HEK293 (cell line): ENCODE measurements around the gene CLVS2.

Experiments used
- CTCF ChIA-PET: fragments of 350-600 bp; formaldehyde crosslinking; extraction: SDS; loops from one replicate; lab custom pipeline; 2021; ENCODE audit warnings: antibody characterized with exemption; lab: Yijun Ruan, JAX
- POLR2A ChIA-PET: fragments of 300-600 bp; formaldehyde crosslinking; extraction: SDS; loops from one replicate; lab custom pipeline; 2020; ENCODE audit warnings: antibody characterized with exemption, inconsistent platforms; lab: Yijun Ruan, JAX
- H3K27ac ChIP-seq: fragments of 200-500 bp; sonication (Bioruptor generic); 2 replicates; pipeline ENCODE4 v1.5.1; 2014; ENCODE audit warnings: low read depth, low read length, control low read depth, inconsistent platforms; ENCODE audit errors: extremely low read depth
- H3K36me3 ChIP-seq, 2 experiments: fragments of 200-500 bp in 1 of 2; sonication (Bioruptor generic) in 1 of 2; 1 replicate in 1 of 2; 2 replicates in 1 of 2; pipeline ENCODE4 v1.5.1; 2014 to 2017; ENCODE audit warnings: inconsistent platforms in 2 of 2, low read length in 2 of 2; ENCODE audit not compliant: control insufficient read depth in 2 of 2, insufficient read depth in 1 of 2
- H3K4me1 ChIP-seq: fragments of 200-500 bp; sonication (Bioruptor generic); 2 replicates; pipeline ENCODE4 v1.5.1; 2014; ENCODE audit warnings: mild to moderate bottlenecking, low read length, inconsistent platforms; ENCODE audit not compliant: control insufficient read depth, insufficient read depth
- H3K4me3 ChIP-seq: 2 replicates; pipeline ENCODE4 v1.5.1; 2011; ENCODE audit warnings: low read depth, mild to moderate bottlenecking, control low read depth, low read length, moderate library complexity
- H3K9me3 ChIP-seq: fragments of 200-500 bp; sonication (Bioruptor generic); 2 replicates; pipeline ENCODE4 v1.5.1; 2014; ENCODE audit warnings: low read depth, low read length, inconsistent platforms; ENCODE audit not compliant: control insufficient read depth, insufficient read depth
- HIC1 ChIP-seq: fragments of 450-650 bp; formaldehyde crosslinking; IDR thresholded peaks from 2 replicates; pipeline ENCODE4 v1.5.1; 2016; ENCODE audit warnings: missing biosample characterization, missing genetic modification characterization
- IKZF3 ChIP-seq: fragments of 450-650 bp; IDR thresholded peaks from 2 replicates; pipeline ENCODE4 v1.5.0; 2018; ENCODE audit warnings: missing biosample characterization, mild to moderate bottlenecking, missing genetic modification characterization, moderate library complexity
- KLF7 ChIP-seq: fragments of 450-650 bp; formaldehyde crosslinking; IDR thresholded peaks from 2 replicates; pipeline ENCODE4 v1.5.1; 2016; ENCODE audit warnings: missing biosample characterization, missing genetic modification characterization, borderline replicate concordance
- KLF8 ChIP-seq: fragments of 450-650 bp; formaldehyde crosslinking; IDR thresholded peaks from 2 replicates; pipeline ENCODE4 v1.5.1; 2016; ENCODE audit warnings: missing biosample characterization, missing genetic modification characterization
- KLF9 ChIP-seq: fragments of 450-650 bp; formaldehyde crosslinking; IDR thresholded peaks from 2 replicates; pipeline ENCODE4 v1.5.1; 2016; ENCODE audit warnings: missing biosample characterization, missing genetic modification characterization, low read depth
- RBAK ChIP-seq: fragments of 450-650 bp; formaldehyde crosslinking; IDR thresholded peaks from 2 replicates; pipeline ENCODE4 v1.5.1; 2016; ENCODE audit warnings: missing biosample characterization, missing genetic modification characterization
- SP7 ChIP-seq: fragments of 450-650 bp; formaldehyde crosslinking; IDR thresholded peaks from 2 replicates; pipeline ENCODE4 v1.5.1; 2016; ENCODE audit warnings: missing biosample characterization, missing genetic modification characterization
- TRIM28 ChIP-seq: IDR thresholded peaks from 2 replicates; pipeline ENCODE4 v1.6.1; 2011; ENCODE audit warnings: low read length, control low read depth, borderline replicate concordance
- ZBTB26 ChIP-seq: fragments of 450-650 bp; formaldehyde crosslinking; optimal IDR thresholded peaks from 2 replicates; pipeline ENCODE3; 2016; ENCODE audit warnings: missing biosample characterization, mild to moderate bottlenecking, missing genetic modification characterization
- ZFHX2 ChIP-seq: fragments of 450-650 bp; formaldehyde crosslinking; conservative IDR thresholded peaks from 2 replicates; pipeline ENCODE4 v1.5.1; 2016; ENCODE audit warnings: missing biosample characterization, missing genetic modification characterization
- ZIC2 ChIP-seq: fragments of 450-650 bp; formaldehyde crosslinking; IDR thresholded peaks from 2 replicates; pipeline ENCODE4 v1.5.1; 2016; ENCODE audit warnings: missing biosample characterization, missing genetic modification characterization
- ZNF10 ChIP-seq: fragments of 450-650 bp; formaldehyde crosslinking; IDR thresholded peaks from 2 replicates; pipeline ENCODE4 v1.5.1; 2017; ENCODE audit warnings: missing biosample characterization, missing genetic modification characterization
- ZNF169 ChIP-seq: fragments of 450-650 bp; formaldehyde crosslinking; IDR thresholded peaks from 2 replicates; pipeline ENCODE4 v1.5.1; 2016; ENCODE audit warnings: missing biosample characterization, missing genetic modification characterization
- ZNF23 ChIP-seq: fragments of 450-650 bp; formaldehyde crosslinking; IDR thresholded peaks from 2 replicates; pipeline ENCODE4 v1.5.1; 2016; ENCODE audit warnings: missing biosample characterization, missing genetic modification characterization, borderline replicate concordance
- ZNF239 ChIP-seq: fragments of 450-650 bp; formaldehyde crosslinking; IDR thresholded peaks from 2 replicates; pipeline ENCODE4 v1.5.1; 2016; ENCODE audit warnings: missing biosample characterization, missing genetic modification characterization
- ZNF518A ChIP-seq: fragments of 450-650 bp; formaldehyde crosslinking; conservative IDR thresholded peaks from 2 replicates; pipeline ENCODE4 v1.5.1; 2016; ENCODE audit warnings: low read depth, missing biosample characterization, missing genetic modification characterization
- ZNF623 ChIP-seq: fragments of 450-650 bp; formaldehyde crosslinking; IDR thresholded peaks from 2 replicates; pipeline ENCODE4 v1.5.1; 2016; ENCODE audit warnings: missing biosample characterization, missing genetic modification characterization
- ZNF624 ChIP-seq: fragments of 450-650 bp; formaldehyde crosslinking; IDR thresholded peaks from 2 replicates; pipeline ENCODE4 v1.5.1; 2017; ENCODE audit warnings: missing biosample characterization, missing genetic modification characterization
- ZNF639 ChIP-seq: fragments of 450-650 bp; formaldehyde crosslinking; IDR thresholded peaks from 2 replicates; pipeline ENCODE4 v1.5.1; 2016; ENCODE audit warnings: missing biosample characterization, missing genetic modification characterization
- ZNF747 ChIP-seq: fragments of 450-650 bp; formaldehyde crosslinking; IDR thresholded peaks from 2 replicates; pipeline ENCODE4 v1.5.1; 2016; ENCODE audit warnings: missing biosample characterization, missing genetic modification characterization
- ZNF768 ChIP-seq: fragments of 450-650 bp; formaldehyde crosslinking; IDR thresholded peaks from 2 replicates; pipeline ENCODE4 v1.5.1; 2018; ENCODE audit warnings: missing biosample characterization, mild to moderate bottlenecking, missing genetic modification characterization
- ZNF837 ChIP-seq: fragments of 450-650 bp; formaldehyde crosslinking; IDR thresholded peaks from 2 replicates; pipeline ENCODE4 v1.5.1; 2016; ENCODE audit warnings: missing biosample characterization, missing genetic modification characterization
- ZSCAN5A ChIP-seq: fragments of 450-650 bp; formaldehyde crosslinking; IDR thresholded peaks from 2 replicates; pipeline ENCODE4 v1.5.1; 2016; ENCODE audit warnings: missing biosample characterization, missing genetic modification characterization

CLVS2 gene

GRCh38 chr6:122962000-122962624 is 33.9 kb upstream of the CLVS2 start (continued):
- TF ChIP-seq ZNF768 (tag by site-specific recombination) (no peak), ZNF10 (tag by site-specific recombination) (no peak), RBAK (tag by site-specific recombination) (no peak), SP7 (tag by site-specific recombination) (no peak)

GRCh38 chr6:122969999-122970533 is 26.0 kb upstream of the CLVS2 start:
- TF ChIP-seq KLF7 (tag by site-specific recombination) (no peak), ZNF837 (tag by site-specific recombination) (no peak), ZNF623 (tag by site-specific recombination) (no peak), KLF9 (tag by site-specific recombination) (no peak), ZBTB26 (tag by site-specific recombination) (no peak), ZNF747 (tag by site-specific recombination) (no peak), ZNF239 (tag by site-specific recombination) (no peak), ZNF10 (tag by site-specific recombination) (no peak), ZNF169 (tag by site-specific recombination) (no peak), ZNF639 (tag by site-specific recombination) (no peak), KLF8 (tag by site-specific recombination) (no peak), ZNF23 (tag by site-specific recombination) (no peak), ZNF768 (tag by site-specific recombination) (no peak), IKZF3 (no peak), ZIC2 (tag by site-specific recombination) (no peak), TRIM28 (no peak), ZFHX2 (tag by site-specific recombination) (no peak)
- TF ChIP-seq, all 188 proteins: peak for 0
- Histone ChIP-seq H3K36me3 (no peaks in the 10 kb centered on the region), H3K9me3 (no peaks in the 10 kb centered on the region), H3K4me1 (no peaks in the 10 kb centered on the region), H3K4me3 (no peak overlapping the region), H3K27ac (no peak overlapping the region)
- ChIA-PET POLR2A (no interaction called here), CTCF (no interaction called here)

- Histone ChIP-seq H3K4me1 (no peaks in the 10 kb centered on the region), H3K9me3 (no peaks in the 10 kb centered on the region), H3K27ac (no peak overlapping the region), H3K36me3 (no peaks in the 10 kb centered on the region), H3K4me3 (no peak overlapping the region)
- ChIA-PET POLR2A (no interaction called here), CTCF (no interaction called here)
- TF ChIP-seq ZNF624 (tag by site-specific recombination) (no peak), KLF7 (tag by site-specific recombination) (no peak), ZNF518A (tag by site-specific recombination) (no peak), HIC1 (tag by site-specific recombination) (no peak), ZNF623 (tag by site-specific recombination) (no peak), ZSCAN5A (tag by site-specific recombination) (no peak)
These were observed 18.9 kb upstream of the CLVS2 start for GRCh38 chr6:122977180-122977579.
